PC-3 (cell line): ENCODE measurements around the gene ASB16. TPM values are rescaled to one million over a fixed set of nuclear protein-coding genes. Genes with fewer than 3 reads are reported as not detected.
A peak's percentile ranks its signal among the peaks of the same experiment; 100 is the strongest.
"Not testable (repeated sequence)": the region's sequence is repeated elsewhere in the genome, so short reads cannot be mapped to it uniquely, and the experiment has no call there.

Source experiments
- ATAC-seq: fragments of 200-7000 bp; cut with Tn5 transposase; 2 replicates; pipeline ENCODE4 v1.9.1; 2020; ENCODE audit warnings: mild to moderate bottlenecking, moderate library complexity
- BruUV-seq: library from RNA; stranded (reverse); fragments of 400-500 nt; replicated peaks from 2 replicates; lab custom pipeline; 2021; lab: Mats Ljungman, UMichigan
- CTCF ChIA-PET: fragments of 300-600 bp; sonication (Branson Sonifier 250); formaldehyde crosslinking; loops from one replicate; lab custom pipeline; 2022; ENCODE audit warnings: antibody characterized with exemption; lab: Charles Lee
- POLR2A ChIA-PET: fragments of 300-600 bp; sonication (Branson Sonifier 250); formaldehyde crosslinking; loops from one replicate; lab custom pipeline; 2022; ENCODE audit warnings: antibody characterized with exemption; ENCODE audit not compliant: unreplicated experiment; lab: Charles Lee
- DNase-seq: peaks from one replicate; pipeline ENCODE4 v3.0.0-alpha.2; 2015
- H2AFZ ChIP-seq: fragments of 300-600 bp; sonication (generic); 2 replicates; pipeline ENCODE4 v1.6.0; 2016; ENCODE audit warnings: antibody characterized with exemption, low read length
- H3F3A ChIP-seq: fragments of 300-600 bp; sonication (generic); one replicate; pipeline ENCODE4 v1.6.0; 2017; ENCODE audit warnings: antibody characterized with exemption, low read length, control low read depth, mild to moderate bottlenecking; ENCODE audit not compliant: unreplicated experiment
- H3K27ac ChIP-seq: fragments of 300-600 bp; sonication (generic); 2 replicates; pipeline ENCODE4 v1.5.1; 2016; ENCODE audit warnings: mild to moderate bottlenecking, low read length
- H3K27me3 ChIP-seq: fragments of 300-600 bp; sonication (generic); 2 replicates; pipeline ENCODE4 v1.6.1; 2016; ENCODE audit warnings: low read length, mixed read lengths
- H3K36me3 ChIP-seq: fragments of 300-600 bp; sonication (generic); 2 replicates; pipeline ENCODE4 v1.6.1; 2016; ENCODE audit warnings: low read depth, mixed run types, low read length, mixed read lengths
- H3K4me1 ChIP-seq: fragments of 300-600 bp; sonication (generic); 2 replicates; pipeline ENCODE4 v1.5.1; 2016; ENCODE audit warnings: low read length; ENCODE audit not compliant: insufficient read depth
- H3K4me2 ChIP-seq: fragments of 300-600 bp; sonication (generic); 2 replicates; pipeline ENCODE4 v1.6.0; 2016; ENCODE audit warnings: low read length
- H3K4me3 ChIP-seq: fragments of 300-600 bp; sonication (generic); 2 replicates; pipeline ENCODE4 v1.5.1; 2016; ENCODE audit warnings: mild to moderate bottlenecking, low read length, mixed read lengths
- H3K79me2 ChIP-seq: fragments of 300-600 bp; sonication (generic); 2 replicates; pipeline ENCODE4 v1.6.1; 2017; ENCODE audit warnings: low read length, mixed read lengths
- H3K9ac ChIP-seq: fragments of 300-600 bp; sonication (generic); 2 replicates; pipeline ENCODE4 v1.6.0; 2016; ENCODE audit warnings: mild to moderate bottlenecking, low read length
- H3K9me2 ChIP-seq: fragments of 300-600 bp; sonication (generic); replicated peaks from 2 replicates; pipeline ENCODE4 v1.6.1; 2016; ENCODE audit warnings: mixed run types, low read length, mixed read lengths
- H3K9me3 ChIP-seq: fragments of 300-600 bp; sonication (generic); 2 replicates; pipeline ENCODE4 v1.6.1; 2016; ENCODE audit warnings: low read length, mixed read lengths
- H4K20me1 ChIP-seq: fragments of 300-600 bp; sonication (generic); 2 replicates; pipeline ENCODE4 v1.6.1; 2016; ENCODE audit warnings: low read length, mixed read lengths
- EZH2 ChIP-seq: fragments of 300-600 bp; sonication (generic); IDR thresholded peaks from one replicate; pipeline ENCODE4 v1.6.1; 2017; ENCODE audit warnings: antibody characterized with exemption, mild to moderate bottlenecking, low read length; ENCODE audit not compliant: unreplicated experiment
- EZH2phosphoT487 ChIP-seq: fragments of 300-600 bp; sonication (generic); IDR thresholded peaks from 2 replicates; pipeline ENCODE4 v1.6.1; 2018; ENCODE audit warnings: mild to moderate bottlenecking, antibody characterized with exemption, low read length, borderline replicate concordance
- intact Hi-C: fragments of 100-400 bp; cut with micrococcal nuclease; formaldehyde crosslinking; loops from 2 replicates; pipeline ENCODE4 v1.9.0; 2023
- total RNA-seq: library from RNA; depleted of rRNA; stranded (reverse); fragments of >200 nt; gene quantifications from 2 replicates; pipeline ENCODE4 v1.2.3, GENCODE V29; 2014
- TF ChIP-seq, protein P1 (sequence below): fragments of 300-600 bp; sonication (generic); conservative IDR thresholded peaks from 2 replicates; pipeline ENCODE4 v1.5.1; 2017; ENCODE audit warnings: antibody characterized with exemption, low read depth, mild to moderate bottlenecking, low read length

ASB16 gene
- total RNA-seq, 1 experiment from 2014 or later: 0.51 TPM

DNA sequence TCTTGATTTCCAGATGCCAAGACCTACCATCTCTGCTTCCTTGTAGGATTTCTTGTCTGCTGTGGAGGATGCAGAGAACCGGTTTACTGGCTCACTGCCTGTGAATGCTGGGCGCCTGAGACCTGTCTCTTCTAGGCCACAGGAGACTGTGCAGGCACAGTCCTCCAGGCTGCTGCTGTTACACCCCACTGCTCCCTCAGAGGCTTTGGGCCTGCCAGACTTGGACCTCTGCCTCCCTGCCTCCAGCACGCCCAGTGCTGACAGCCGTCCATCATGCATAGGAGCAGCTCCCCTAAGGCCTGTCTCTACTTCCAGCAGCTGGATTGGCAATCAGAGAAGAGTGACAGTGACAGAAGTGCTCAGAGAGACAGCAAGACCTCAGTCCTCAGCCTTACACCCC lies 22.7 kb upstream of the ASB16 start:
- peaks cover 32% of the 10 kb centered on the region; the same call in 1 of the 2 replicates for H3K36me3 ChIP-seq
- H3K4me1 ChIP-seq: peaks cover 3% of the 10 kb centered on the region
- no peak for DNase-seq
- peaks cover 8% of the 10 kb centered on the region; the same call in 1 of the 2 replicates for H4K20me1 ChIP-seq
- H3F3A ChIP-seq: no peaks in the 10 kb centered on the region
- no peak overlapping the region for H3K4me3 ChIP-seq
- H3K79me2 ChIP-seq: peaks cover 59% of the 10 kb centered on the region
- no peaks in the 10 kb centered on the region for H3K9me3 ChIP-seq
- intact Hi-C loops: no loop called here
- TF ChIP-seq, protein P1, sequence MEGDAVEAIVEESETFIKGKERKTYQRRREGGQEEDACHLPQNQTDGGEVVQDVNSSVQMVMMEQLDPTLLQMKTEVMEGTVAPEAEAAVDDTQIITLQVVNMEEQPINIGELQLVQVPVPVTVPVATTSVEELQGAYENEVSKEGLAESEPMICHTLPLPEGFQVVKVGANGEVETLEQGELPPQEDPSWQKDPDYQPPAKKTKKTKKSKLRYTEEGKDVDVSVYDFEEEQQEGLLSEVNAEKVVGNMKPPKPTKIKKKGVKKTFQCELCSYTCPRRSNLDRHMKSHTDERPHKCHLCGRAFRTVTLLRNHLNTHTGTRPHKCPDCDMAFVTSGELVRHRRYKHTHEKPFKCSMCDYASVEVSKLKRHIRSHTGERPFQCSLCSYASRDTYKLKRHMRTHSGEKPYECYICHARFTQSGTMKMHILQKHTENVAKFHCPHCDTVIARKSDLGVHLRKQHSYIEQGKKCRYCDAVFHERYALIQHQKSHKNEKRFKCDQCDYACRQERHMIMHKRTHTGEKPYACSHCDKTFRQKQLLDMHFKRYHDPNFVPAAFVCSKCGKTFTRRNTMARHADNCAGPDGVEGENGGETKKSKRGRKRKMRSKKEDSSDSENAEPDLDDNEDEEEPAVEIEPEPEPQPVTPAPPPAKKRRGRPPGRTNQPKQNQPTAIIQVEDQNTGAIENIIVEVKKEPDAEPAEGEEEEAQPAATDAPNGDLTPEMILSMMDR: no peak
- TF ChIP-seq EZH2 (no peak), EZH2phosphoT487 (no peak)
- no TSS peak for BruUV-seq
- no peak for ATAC-seq
- ChIA-PET CTCF (no interaction called here), POLR2A (interaction anchor here (0.6 kb wide), 1 partner anchor 10 kb away, joined by 4 read pairs; no protein-coding TSS in a partner anchor)
- H3K9ac ChIP-seq: no peak overlapping the region
- no peaks in the 10 kb centered on the region for H3K27me3 ChIP-seq
- H2AFZ ChIP-seq: no peak overlapping the region
- H3K4me2 ChIP-seq: no peak overlapping the region
- no peaks in the 10 kb centered on the region for H3K9me2 ChIP-seq
- H3K27ac ChIP-seq: no peak overlapping the region

DNA sequence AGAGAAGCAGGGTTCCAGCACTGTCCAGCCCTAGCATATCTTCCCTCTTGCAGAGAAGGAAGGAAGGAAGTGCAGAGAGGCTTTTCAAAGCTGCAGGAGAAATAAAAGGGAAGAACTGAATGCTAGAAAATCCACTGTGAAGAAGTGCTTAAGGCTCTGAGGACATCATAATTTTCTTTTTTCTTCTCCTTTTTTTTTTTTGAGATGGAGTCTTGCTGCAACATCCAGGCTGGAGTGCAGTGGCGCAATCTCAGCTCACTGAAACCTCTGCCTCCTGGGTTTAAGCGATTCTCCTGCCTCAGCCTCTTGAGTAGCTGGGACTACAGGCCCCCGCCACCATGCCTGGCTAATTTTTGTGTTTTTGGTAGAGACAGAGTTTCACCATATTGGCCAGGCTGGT lies 21.4 kb upstream of the ASB16 start:
- Histone ChIP-seq H3K79me2 (peaks cover 53% of the 10 kb centered on the region), H3K36me3 (peaks cover 34% of the 10 kb centered on the region; the same call in 1 of the 2 replicates)
- H3K27me3 ChIP-seq, H3K4me2 ChIP-seq, H3K4me1 ChIP-seq, H4K20me1 ChIP-seq, H3F3A ChIP-seq, POLR2A ChIA-PET, H2AFZ ChIP-seq, H3K9me3 ChIP-seq, H3K9me2 ChIP-seq, ATAC-seq, BruUV-seq, DNase-seq, H3K4me3 ChIP-seq, CTCF ChIA-PET, H3K27ac ChIP-seq, intact Hi-C loops, H3K9ac ChIP-seq: not testable (repeated sequence)

DNA sequence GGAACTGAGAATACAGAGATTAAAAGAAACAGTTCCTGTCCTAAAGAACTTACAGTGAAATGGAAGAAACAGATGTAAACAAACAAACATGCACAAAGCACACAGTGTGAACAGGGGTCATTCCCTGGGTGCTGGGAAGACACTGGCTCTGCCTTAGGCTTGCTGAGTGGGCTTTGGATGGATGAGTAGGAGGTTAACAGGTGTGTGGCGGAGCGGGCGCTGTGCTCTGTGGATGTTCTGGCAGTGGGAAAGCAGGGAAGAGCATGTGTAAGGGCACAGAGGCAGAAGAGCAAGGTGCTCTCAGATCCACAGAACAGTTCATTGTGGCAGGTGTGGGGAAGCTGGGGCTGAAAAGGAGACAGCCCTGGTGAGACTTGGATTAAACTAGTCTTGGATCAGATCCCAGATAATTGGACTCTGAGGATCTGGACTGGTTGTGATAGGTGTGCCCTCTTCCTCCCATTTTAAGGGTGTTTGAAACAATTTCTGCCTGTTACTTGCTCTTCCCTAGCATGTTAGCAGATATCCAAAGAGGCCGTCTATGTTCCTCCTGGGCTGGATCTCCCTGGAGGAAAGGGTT lies 20.7 kb upstream of the ASB16 start:
- DNase-seq (no peak), ATAC-seq (peak; percentile 29; the same call in 1 of the 2 replicates)
- no peak overlapping the region for H3K4me3 ChIP-seq
- H3K27me3 ChIP-seq: no peaks in the 10 kb centered on the region
- CTCF ChIA-PET: interaction anchor here (0.6 kb wide), 1 partner anchor 68 kb away, joined by 4 read pairs; no protein-coding TSS in a partner anchor
- intact Hi-C loops: no loop called here
- no TSS peak for BruUV-seq
- H2AFZ ChIP-seq: no peak overlapping the region
- H4K20me1 ChIP-seq: peaks cover 8% of the 10 kb centered on the region; the same call in 1 of the 2 replicates
- no peaks in the 10 kb centered on the region for H3K4me1 ChIP-seq
- H3K36me3 ChIP-seq: peaks cover 40% of the 10 kb centered on the region
- H3K27ac ChIP-seq: no peak overlapping the region
- H3K9ac ChIP-seq: no peak overlapping the region
- H3F3A ChIP-seq: no peaks in the 10 kb centered on the region
- no peak overlapping the region for H3K4me2 ChIP-seq
- H3K79me2 ChIP-seq: peaks cover 50% of the 10 kb centered on the region
- POLR2A ChIA-PET: no interaction called here
- H3K9me3 ChIP-seq: no peaks in the 10 kb centered on the region
- TF ChIP-seq, protein P1: no peak
- H3K9me2 ChIP-seq: no peaks in the 10 kb centered on the region
